ENCODE data around the gene TEX10. TPM values are rescaled to one million over a fixed set of nuclear protein-coding genes. Genes with fewer than 3 reads are reported as not detected.

TEX10 gene
- total and polyA plus RNA-seq, 9 of the 15 experiments (the other 6 are each of a cell fraction or from before 2014, with no cell fraction given) = 27.8 to 60.0 (median 47.9) TPM

- Histone ChIP-seq H3K4me1 (replicated peaks in 1 of 2; ENCODE audit: control insufficient read depth in 2 of 2, insufficient read depth in 2 of 2, low read length in 2 of 2) (peaks cover 7 to 27% of the 10 kb centered on the region in 2 experiments; a peak in 4 of 5 replicates), H3K9me1 (ENCODE audit: control insufficient read depth, insufficient read depth, low read length) (no peaks in the 10 kb centered on the region), H3K9ac (ENCODE audit: insufficient read depth in 1 of 2, low read depth in 2 of 2, low read length in 2 of 2) (peak overlapping the region; percentile 90 to 93), H3K9me3 (replicated peaks; ENCODE audit: control insufficient read depth, insufficient read depth, low read depth, low read length) (peaks cover 4% of the 10 kb centered on the region), H2AFZ (ENCODE audit: low read depth, low read length) (peak overlapping the region; percentile 99), H3K79me2 (ENCODE audit: control insufficient read depth, insufficient read depth, low read length) (peaks cover 65% of the 10 kb centered on the region), H3K36me3 (ENCODE audit: control insufficient read depth, insufficient read depth, low read length) (peaks cover 27% of the 10 kb centered on the region; the same call in 2 of the 3 replicates), H3K4me2 (ENCODE audit: insufficient read depth, low read length) (peak overlapping the region; percentile 90), H4K20me1 (replicated peaks; ENCODE audit: control insufficient read depth, insufficient read depth, low read length) (peaks cover 27% of the 10 kb centered on the region), H3K27me3 (ENCODE audit: control insufficient read depth in 2 of 2, insufficient read depth in 2 of 2, low read length in 2 of 2) (no peaks in the 10 kb centered on the region), H3K27ac (ENCODE audit: extremely low read depth, low read depth, low read length) (peak overlapping the region; percentile 97), H3K4me3 (peak overlapping the region; percentile 97)
- in situ Hi-C loops (cut with MboI) (no loop called here), intact Hi-C loops (cut with micrococcal nuclease) (loop anchor here (5.0 kb wide), 1 partner anchor 75 kb away; the partner anchor contains the start of gene MSANTD3)
- no peak for FAIRE-seq
- DNase-seq (ENCODE audit: extremely low read depth in 1 of 4, low spot score in 3 of 4) = peak; percentile 47 to 74 (median 61)
- WGBS (ENCODE audit: insufficient coverage, low coverage, missing lambda C conversion rate) = 1% methylated on average over 41 of the region's 43 CpGs
- BruUV-seq (replicated peaks) = no TSS peak
- peak; percentile 61 for ATAC-seq
- ChIA-PET POLR2A (interaction anchor here (0.6 to 4.0 kb wide), 8 partner anchors 9 to 135 kb away, joined by 3 to 21 read pairs (median 4); partner anchors contain the start of gene MSANTD3), CTCF (ENCODE audit: low intra/inter-chr PET ratio) (no interaction called here)
- TF ChIP-seq, protein P1, sequence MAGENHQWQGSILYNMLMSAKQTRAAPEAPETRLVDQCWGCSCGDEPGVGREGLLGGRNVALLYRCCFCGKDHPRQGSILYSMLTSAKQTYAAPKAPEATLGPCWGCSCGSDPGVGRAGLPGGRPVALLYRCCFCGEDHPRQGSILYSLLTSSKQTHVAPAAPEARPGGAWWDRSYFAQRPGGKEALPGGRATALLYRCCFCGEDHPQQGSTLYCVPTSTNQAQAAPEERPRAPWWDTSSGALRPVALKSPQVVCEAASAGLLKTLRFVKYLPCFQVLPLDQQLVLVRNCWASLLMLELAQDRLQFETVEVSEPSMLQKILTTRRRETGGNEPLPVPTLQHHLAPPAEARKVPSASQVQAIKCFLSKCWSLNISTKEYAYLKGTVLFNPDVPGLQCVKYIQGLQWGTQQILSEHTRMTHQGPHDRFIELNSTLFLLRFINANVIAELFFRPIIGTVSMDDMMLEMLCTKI (IDR thresholded peaks at IDR 0.05; ENCODE audit: partially characterized antibody) = no peak
- TF ChIP-seq KAT8 (IDR thresholded peaks at IDR 0.05; ENCODE audit: low read depth) = no peak
- peak; percentile 90; the same call in 1 of the 2 replicates for TF ChIP-seq KAT7 (CRISPR knock-in tag; IDR thresholded peaks at IDR 0.05; ENCODE audit: borderline replicate concordance)
- 0 out of 2 replicates have a peak, but pooled peaks have one; percentile 15 for TF ChIP-seq E2F3 (CRISPR knock-in tag; IDR thresholded peaks at IDR 0.05)
- TF ChIP-seq RNF219 (CRISPR knock-in tag; IDR thresholded peaks at IDR 0.05) = no peak
- TF ChIP-seq SRSF3 (IDR thresholded peaks at IDR 0.05; ENCODE audit: insufficient read depth, low read length) = 0 out of 2 replicates have a peak, but pooled peaks have one; percentile 70
- TF ChIP-seq ZNF124 (CRISPR knock-in tag; IDR thresholded peaks at IDR 0.05) = no peak
- TF ChIP-seq BCL6 (CRISPR knock-in tag; IDR thresholded peaks at IDR 0.05) = no peak
- 0 out of 2 replicates have a peak, but pooled peaks have one; percentile 67 for TF ChIP-seq E2F1 (CRISPR knock-in tag; IDR thresholded peaks at IDR 0.05)
- TF ChIP-seq TGIF2 (CRISPR knock-in tag; IDR thresholded peaks at IDR 0.05) = 0 out of 2 replicates have a peak, but pooled peaks have one; percentile 11
- TF ChIP-seq ZNF274 (IDR thresholded peaks at IDR 0.05; ENCODE audit: borderline replicate concordance, low read depth, low read length) = no peak
- TF ChIP-seq HMGN3 (IDR thresholded peaks at IDR 0.05; ENCODE audit: borderline replicate concordance, extremely low read depth, insufficient read length, low read depth, low read length) = no peak
- TF ChIP-seq EGR1 (conservative IDR thresholded peaks at IDR 0.05) = peak; percentile 55
- 0 out of 2 replicates have a peak, but pooled peaks have one; percentile 7 for TF ChIP-seq TCF7 (IDR thresholded peaks at IDR 0.05; ENCODE audit: borderline replicate concordance)
- peak; percentile 18 for TF ChIP-seq HNRNPLL (IDR thresholded peaks at IDR 0.05; ENCODE audit: low read depth, low read length, poor library complexity, severe bottlenecking)
- TF ChIP-seq CREB1 (IDR thresholded peaks at IDR 0.05) = no peak
- no peak for TF ChIP-seq CREB1 (CRISPR knock-in tag; IDR thresholded peaks at IDR 0.05)
These were observed 478 bp downstream of the TEX10 start for GRCh38 chr9:100352201-100352726.
